ENCODE results near the gene TNFRSF19.

TNFRSF19 gene

GRCh38 chr13:23547000-23547590, 23.1 kb upstream of the TNFRSF19 start:
- H3K4me3 ChIP-seq (ENCODE audit: low read depth, low read length): peak overlapping the region; percentile 61
- POLR2A ChIA-PET: interaction anchor here (0.9 kb wide), 1 partner anchor 12 kb away, joined by 3 read pairs; no protein-coding TSS in a partner anchor
- TF ChIP-seq, protein P1, sequence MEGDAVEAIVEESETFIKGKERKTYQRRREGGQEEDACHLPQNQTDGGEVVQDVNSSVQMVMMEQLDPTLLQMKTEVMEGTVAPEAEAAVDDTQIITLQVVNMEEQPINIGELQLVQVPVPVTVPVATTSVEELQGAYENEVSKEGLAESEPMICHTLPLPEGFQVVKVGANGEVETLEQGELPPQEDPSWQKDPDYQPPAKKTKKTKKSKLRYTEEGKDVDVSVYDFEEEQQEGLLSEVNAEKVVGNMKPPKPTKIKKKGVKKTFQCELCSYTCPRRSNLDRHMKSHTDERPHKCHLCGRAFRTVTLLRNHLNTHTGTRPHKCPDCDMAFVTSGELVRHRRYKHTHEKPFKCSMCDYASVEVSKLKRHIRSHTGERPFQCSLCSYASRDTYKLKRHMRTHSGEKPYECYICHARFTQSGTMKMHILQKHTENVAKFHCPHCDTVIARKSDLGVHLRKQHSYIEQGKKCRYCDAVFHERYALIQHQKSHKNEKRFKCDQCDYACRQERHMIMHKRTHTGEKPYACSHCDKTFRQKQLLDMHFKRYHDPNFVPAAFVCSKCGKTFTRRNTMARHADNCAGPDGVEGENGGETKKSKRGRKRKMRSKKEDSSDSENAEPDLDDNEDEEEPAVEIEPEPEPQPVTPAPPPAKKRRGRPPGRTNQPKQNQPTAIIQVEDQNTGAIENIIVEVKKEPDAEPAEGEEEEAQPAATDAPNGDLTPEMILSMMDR (IDR thresholded peaks at IDR 0.05; ENCODE audit: insufficient read depth, low read length, missing control alignments): no peak
- CTCF ChIA-PET: no interaction called here
- no peak for DNase-seq (ENCODE audit: low read depth, low spot score)

- H3K4me3 ChIP-seq (ENCODE audit: low read depth, low read length): no peak overlapping the region
- ChIA-PET CTCF (no interaction called here), POLR2A (no interaction called here)
- TF ChIP-seq, protein P1 (IDR thresholded peaks at IDR 0.05; ENCODE audit: insufficient read depth, low read length, missing control alignments): no peak
- DNase-seq (ENCODE audit: low read depth, low spot score): no peak
Observed at GRCh38 chr13:23549724-23550123, 20.5 kb upstream of the TNFRSF19 start.

DNA sequence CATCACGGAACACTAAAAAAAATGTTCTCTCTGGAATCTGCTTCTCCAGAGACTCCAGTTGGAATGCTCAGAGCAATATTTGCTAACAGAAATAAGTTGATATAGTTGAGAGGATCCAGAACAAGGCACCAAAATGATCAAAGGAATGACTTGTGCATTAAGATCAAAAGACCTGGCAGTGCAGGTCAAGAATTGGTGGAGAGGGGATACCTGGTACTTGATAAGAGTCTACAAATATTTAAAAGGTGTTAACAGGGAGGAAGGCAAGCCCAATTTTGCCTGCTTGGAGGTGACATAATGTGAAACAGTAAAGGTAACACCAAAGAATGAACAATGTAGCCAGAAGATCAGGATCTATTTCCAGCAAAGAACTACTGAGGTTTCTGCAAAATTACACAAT, 20.0 kb upstream of the TNFRSF19 start:
- no peak overlapping the region for H3K4me3 ChIP-seq (ENCODE audit: low read depth, low read length)
- ChIA-PET POLR2A (no interaction called here), CTCF (no interaction called here)
- TF ChIP-seq, protein P1 (IDR thresholded peaks at IDR 0.05; ENCODE audit: insufficient read depth, low read length, missing control alignments): no peak
- DNase-seq (ENCODE audit: low read depth, low spot score): no peak

- DNase-seq (ENCODE audit: low read depth, low spot score): no peak
- ChIA-PET POLR2A (no interaction called here), CTCF (interaction anchor here (1.1 kb wide), 1 partner anchor 338 kb away, joined by 3 read pairs; the partner anchor contains the start of gene MIPEP)
- TF ChIP-seq, protein P1 (IDR thresholded peaks at IDR 0.05; ENCODE audit: insufficient read depth, low read length, missing control alignments): no peak
- no peak overlapping the region for H3K4me3 ChIP-seq (ENCODE audit: low read depth, low read length)
Observed at GRCh38 chr13:23551213-23552008, 18.8 kb upstream of the TNFRSF19 start.

GRCh38 chr13:23552171-23552570, 18.0 kb upstream of the TNFRSF19 start:
- TF ChIP-seq, protein P1 (IDR thresholded peaks at IDR 0.05; ENCODE audit: insufficient read depth, low read length, missing control alignments): no peak
- ChIA-PET POLR2A (no interaction called here), CTCF (interaction anchor here (1.1 kb wide), 1 partner anchor 337 kb away, joined by 3 read pairs; the partner anchor contains the start of gene MIPEP)
- DNase-seq (ENCODE audit: low read depth, low spot score): no peak
- no peak overlapping the region for H3K4me3 ChIP-seq (ENCODE audit: low read depth, low read length)

GRCh38 chr13:23552661-23553060, 17.6 kb upstream of the TNFRSF19 start:
- CTCF ChIA-PET: interaction anchor here (1.1 kb wide), 1 partner anchor 337 kb away, joined by 3 read pairs; the partner anchor contains the start of gene MIPEP
- POLR2A ChIA-PET: no interaction called here
- TF ChIP-seq, protein P1 (IDR thresholded peaks at IDR 0.05; ENCODE audit: insufficient read depth, low read length, missing control alignments): no peak
- no peak overlapping the region for H3K4me3 ChIP-seq (ENCODE audit: low read depth, low read length)
- no peak for DNase-seq (ENCODE audit: low read depth, low spot score)

Data from AG04449 (cell line).